ENCODE data around the gene TTC29.

Gene TTC29, protein sequence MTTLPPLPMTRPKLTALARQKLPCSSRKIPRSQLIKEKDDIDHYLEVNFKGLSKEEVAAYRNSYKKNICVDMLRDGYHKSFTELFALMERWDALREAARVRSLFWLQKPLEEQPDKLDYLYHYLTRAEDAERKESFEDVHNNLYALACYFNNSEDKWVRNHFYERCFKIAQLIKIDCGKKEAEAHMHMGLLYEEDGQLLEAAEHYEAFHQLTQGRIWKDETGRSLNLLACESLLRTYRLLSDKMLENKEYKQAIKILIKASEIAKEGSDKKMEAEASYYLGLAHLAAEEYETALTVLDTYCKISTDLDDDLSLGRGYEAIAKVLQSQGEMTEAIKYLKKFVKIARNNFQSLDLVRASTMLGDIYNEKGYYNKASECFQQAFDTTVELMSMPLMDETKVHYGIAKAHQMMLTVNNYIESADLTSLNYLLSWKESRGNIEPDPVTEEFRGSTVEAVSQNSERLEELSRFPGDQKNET

DNA sequence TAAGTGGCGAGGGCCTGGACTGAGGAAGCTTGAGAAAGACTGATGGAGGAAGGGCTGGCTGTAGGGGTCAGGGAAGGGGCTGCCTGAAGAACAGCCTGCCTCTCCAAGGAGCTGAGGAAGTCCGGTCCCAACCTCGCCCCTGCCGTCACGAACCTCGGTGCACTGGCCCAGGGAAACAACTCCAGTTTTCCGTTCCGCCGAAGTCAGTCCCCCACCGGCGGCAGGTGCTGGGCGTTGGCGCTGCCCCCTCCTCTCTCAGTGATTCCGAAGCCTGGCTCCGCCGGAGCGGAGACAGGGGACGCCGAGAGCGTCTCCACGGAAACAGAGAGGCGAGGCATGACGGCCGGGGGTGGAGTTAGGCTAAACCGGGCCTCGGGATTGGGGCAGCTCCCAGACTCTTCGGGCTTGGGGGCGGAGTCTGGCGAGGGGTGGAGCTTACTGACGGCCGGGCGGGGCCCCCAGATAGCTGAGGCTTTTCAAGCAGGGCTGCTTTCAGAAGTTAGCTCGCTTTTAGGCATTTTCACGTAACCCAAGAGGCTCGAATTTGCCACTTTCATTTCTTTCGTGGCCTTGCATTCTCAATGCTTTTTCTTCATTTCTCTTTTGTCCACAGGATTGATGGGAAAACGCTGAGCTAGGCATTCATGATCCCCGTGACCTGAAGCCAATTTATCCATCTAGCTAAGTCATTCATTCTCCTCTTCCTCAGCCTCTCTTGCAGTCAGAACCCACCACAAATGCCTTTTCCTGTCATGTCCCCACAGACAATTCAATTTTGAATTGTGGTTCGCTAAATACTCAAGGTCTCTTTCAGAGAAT lies at the start of gene TTC29:
Gene TTC29, minus strand, starts transcription at position 309 of the 819 bp plus-strand sequence. CDS start 5,969 bp downstream, outside the sequence.
- DNase-seq = peak; percentile 11

- DNase-seq = no peak
Observed at GRCh38 chr4:146981651-146982050, 36.0 kb upstream of the TTC29 start.

- no peak for DNase-seq
Observed at GRCh38 chr4:146978641-146979040, 33.0 kb upstream of the TTC29 start.

DNA sequence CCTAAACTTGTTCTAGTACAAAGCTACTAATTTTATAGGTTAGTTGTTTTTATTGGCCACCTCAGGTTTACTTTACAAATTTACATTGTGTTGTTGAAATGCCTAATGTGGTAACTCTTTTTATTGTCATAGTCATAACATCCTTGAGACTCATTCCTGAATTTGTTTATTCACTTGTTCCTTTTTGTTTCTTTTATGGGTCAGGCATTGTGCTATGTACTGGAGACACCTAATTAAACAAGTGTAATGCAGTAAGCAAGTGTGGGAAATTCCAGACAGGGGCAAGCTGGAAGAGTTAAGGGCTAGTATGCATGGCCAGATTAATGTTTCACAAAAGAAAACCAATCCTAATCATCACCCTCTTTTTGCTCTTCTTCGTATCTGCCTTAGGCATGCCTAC lies 30.5 kb upstream of the TTC29 start:
- DNase-seq = no peak

DNA sequence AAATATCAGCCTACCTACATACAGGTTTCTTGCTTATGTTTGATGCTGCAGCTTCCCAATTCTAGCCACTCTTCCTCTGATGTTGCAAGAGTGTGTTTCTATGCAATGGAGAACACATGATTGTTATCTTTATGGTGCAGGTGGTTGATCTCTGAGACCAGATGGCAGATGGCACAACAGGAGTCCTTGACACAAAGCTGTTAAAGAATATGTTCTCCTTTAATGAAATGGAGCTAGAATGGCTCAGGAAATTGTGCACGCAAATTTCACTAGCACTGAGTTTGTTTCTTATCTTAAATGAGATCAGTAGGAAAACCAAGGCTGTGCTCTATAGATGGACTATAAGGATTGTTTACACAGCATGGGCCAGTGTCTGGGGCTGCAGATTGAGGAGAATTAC lies 29.9 kb upstream of the TTC29 start:
- DNase-seq = no peak

DNA sequence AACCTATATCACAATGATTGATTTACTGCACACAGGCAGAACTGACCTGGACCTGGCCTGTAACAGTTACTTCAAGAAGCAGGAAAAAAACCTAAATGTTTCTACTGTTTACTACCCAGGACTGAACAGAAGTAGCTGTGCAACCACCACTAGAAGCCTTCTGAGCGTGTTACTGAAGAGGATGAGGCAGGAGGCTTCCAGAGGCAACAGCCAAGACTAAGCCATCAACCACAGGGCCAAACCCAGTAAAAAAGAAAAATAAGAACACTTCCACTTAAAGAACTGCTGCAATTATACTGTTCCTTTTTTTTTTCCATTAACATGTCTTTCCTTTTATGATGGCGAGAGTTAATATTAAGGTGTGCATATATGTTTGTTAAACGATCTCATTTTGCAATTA lies 29.4 kb upstream of the TTC29 start:
- no peak for DNase-seq

GRCh38 chr4:146972036-146972435 lies 26.4 kb upstream of the TTC29 start:
- DNase-seq = no peak

DNA sequence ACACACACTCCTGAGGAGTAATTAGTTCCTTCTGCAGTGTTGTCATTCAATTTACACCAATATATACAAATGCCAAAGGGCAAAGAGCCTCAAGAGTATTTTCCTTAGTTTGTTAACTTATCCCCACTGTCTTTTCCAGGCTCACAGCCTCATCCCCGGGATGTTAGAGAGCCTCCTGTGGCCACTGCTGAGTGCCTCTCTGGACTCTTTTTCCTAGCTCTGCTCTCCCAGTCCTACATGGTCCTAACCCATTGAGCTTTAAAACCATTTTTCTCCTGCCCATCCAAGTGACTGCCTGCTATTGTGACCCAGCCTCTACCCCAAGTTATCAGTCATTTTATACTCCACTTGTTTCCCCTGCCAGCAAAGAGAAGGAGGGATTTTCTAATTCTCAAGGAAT lies 23.5 kb upstream of the TTC29 start:
- no peak for DNase-seq

DNA sequence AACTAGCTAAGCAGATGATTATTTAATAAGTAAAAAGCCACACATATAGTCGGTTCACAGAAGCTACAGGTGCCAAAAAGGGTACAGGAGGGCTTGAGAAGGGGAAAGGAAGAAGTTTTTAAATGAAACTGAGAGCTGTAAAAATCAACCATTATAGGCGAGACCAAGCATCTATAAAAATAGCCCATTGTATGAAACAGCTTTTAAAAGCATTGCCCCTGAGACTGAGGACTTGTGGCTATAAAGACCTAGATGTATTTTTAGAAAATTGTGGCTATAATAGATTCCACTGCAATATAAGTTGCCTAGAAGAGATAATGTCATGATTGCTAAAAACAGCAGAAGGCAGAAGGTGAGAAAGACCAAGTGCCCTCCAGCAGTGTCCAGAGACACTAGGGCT lies 15.0 kb upstream of the TTC29 start:
- DNase-seq = no peak

DNA sequence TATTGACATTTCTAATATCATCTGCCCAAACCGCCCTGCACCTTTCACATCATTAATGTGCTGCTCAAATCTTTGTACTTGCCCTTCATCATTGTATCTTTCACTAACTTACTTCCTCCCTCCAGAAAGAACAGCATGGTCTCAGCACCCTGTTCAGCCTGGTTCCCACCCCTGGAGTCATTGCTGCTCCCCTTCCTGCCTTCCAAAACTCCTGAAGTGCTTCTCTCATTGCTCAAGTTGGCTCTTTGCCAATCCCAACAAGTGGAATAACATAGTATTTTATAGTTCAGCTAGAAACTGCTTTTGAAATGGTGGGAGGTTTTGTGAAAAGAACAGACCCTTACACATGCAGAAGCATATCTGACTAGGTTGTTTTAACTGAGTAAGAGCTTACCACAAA lies 14.0 kb upstream of the TTC29 start:
- DNase-seq = no peak

DNA sequence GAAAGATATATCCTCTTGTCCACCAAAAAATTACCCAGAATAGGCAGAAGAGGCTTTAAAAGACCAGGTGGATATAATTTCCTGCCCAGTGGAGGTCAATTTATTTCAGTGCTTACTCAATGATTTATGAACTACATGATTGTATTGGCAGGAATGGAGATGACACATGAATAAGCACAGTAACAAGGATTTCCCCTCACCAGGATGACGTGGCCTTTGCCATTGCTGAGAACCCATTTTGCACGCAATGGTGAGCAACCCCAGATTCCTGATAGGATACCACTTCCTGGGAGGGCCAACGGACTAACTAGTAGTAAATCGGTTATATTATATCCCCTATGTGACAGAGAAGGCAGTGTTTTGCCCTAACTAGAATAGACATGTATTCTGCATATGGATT lies 11.6 kb upstream of the TTC29 start:
- no peak for DNase-seq

DNA sequence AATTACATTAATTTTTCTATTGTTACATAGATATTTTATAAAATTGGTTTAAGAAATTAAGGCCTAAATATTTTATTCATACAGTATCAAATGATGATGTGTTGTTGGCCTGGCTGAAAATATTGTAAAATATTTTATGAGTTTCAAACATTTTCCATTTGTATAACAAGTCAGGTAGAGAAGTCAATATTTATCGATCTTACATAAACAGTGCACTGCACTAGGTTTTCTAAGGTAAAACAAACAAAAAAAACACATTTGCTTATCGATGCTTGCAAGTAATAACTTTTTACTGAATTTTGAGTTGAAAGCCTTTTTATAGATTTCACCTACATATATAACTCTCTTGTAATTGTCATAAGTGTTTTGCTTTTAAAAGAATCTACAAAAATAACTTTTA lies 7.2 kb upstream of the TTC29 start:
- DNase-seq = no peak

- no peak for DNase-seq
Observed at GRCh38 chr4:146949559-146949958, 3.9 kb upstream of the TTC29 start.

DNA sequence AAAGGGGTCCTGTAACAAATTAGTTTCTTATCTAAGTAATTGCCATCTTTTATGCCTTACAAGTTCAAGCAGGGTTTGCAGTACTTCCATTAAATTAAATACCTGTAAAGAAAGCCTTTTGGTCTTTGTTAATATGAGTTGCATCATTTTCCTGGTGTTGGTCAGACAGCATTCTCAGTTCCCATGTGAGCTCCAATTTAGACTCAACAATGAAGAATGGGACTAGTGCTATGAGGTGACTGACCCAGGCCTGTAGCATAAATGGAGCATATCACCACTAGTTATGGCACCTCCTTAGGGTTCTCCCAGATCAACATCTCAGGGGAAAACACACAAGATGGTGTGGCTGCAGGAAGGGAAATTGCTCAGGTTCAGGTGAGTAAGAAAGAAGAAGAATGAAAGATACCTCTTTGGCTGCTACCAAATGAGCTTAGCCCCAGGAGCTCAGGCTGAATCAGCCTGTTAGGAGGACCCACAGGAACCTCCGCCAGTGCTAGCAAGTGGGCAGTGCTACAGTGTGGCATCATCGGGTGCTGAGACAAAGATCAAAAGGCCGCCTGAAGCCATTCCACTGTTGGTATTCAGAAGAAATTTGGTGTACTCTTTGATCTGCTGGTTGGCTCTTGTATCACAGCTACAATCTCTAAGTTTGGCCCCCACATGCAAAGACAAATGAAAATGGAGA lies 1.8 kb downstream of the TTC29 start:
- no peak for DNase-seq

DNA sequence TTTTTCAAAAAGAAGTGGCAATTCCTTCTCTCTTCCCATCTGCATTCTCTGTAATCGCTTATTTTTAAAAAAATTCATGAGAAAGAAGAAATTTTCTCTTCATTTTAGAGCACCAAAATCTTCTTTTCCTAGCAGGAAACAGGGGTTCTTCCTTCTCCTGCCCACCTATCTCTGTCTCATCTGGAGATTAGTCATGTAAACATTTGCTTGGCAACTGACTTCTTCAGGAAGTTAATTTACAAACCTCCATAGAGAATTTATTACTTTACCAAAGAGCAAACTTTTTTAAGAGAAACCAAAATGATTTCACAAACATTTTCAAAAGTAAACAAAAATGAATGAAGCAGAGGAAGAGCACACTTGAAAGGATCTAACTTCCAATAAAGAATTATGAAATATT lies 13.5 kb downstream of the TTC29 start:
- DNase-seq = no peak

DNA sequence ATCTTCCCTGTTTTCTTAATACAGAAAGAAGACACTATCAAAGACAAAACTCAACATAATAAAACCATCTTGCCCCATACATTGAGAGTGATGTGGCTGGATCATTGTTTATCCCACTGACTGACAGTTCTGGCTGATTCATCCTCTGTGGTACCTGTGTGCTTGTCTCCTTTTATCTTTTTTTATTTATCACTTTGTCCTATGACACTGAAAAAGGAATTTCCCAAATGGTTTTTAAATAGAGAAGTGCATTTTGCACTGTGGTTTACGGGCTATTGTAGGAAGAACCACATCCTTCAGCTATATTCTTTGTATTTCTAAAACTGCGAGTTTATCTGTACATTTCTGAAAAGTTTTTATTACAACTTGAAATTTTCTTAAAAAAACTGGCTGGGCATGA lies 15.0 kb downstream of the TTC29 start:
- no peak for DNase-seq

DNA sequence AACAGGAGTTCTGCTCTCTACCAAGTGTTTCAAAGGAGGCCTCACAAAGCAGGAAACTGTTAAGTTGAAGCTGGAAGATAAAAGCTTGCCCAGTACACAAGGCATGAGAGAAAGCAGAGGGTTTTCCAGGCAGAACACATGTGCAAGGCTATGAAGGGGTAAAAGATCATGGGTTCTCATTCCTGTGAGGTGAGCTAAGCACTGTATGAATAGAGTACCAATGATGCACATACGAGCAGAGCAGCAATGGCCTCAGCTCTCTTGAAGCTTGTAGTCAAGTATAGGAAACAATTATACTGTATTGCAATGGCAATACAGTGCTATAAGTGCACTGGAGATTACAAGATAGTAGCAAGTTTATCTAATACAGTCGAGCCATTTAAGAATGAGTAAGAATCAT lies 18.0 kb downstream of the TTC29 start:
- DNase-seq = no peak

DNA sequence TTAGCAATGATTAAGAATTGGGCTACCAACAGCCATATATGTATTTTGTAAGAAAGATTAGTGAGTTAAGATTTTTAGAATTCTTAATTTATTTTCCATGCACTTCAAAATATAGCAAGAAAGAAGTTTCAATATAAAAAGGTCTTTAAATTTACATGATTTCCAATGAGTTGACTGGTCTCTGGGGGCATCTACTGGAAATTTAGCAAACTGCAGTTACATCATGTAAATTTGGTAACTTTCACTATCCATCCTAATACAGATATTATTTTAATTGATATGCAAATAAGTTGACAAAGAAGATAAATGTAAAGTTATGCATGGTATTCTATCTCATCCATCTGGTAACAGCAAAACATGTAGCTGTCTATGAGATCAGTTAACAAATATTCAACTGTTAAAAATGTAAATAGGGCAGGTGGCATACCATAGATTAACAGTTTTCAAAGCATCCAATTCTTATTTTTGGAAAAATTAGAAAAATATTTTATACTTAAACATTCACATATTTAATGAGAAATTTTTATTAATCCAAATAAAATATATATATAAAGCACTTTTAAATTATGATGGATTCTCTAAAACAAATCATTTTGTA lies 29.1 kb downstream of the TTC29 start:
- DNase-seq = no peak

- no peak for DNase-seq
Observed at GRCh38 chr4:146915132-146915531, 30.5 kb downstream of the TTC29 start.

DNA sequence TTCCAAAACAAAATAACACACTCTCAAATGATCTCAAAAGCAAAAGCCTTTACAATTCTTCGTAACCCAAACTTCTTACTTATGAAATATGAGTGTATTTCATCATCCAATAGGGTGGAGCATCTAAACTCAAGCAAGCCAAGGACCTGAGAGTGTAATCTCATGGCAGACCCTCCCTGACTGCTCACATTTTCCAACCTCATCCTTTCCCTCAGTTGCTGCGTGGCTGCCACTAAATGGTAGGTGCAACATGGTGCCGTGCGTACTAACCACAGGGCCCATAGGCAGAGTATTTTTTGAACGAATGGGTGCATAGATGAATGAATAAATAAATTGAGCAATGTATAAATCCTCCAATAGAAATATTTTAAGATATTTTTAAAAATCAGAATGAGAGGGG lies 45.4 kb downstream of the TTC29 start:
- no peak for DNase-seq

GRCh38 chr4:146890301-146890700 lies 55.4 kb downstream of the TTC29 start:
- no peak for DNase-seq

GRCh38 chr4:146883070-146883469 lies 62.6 kb downstream of the TTC29 start:
- no peak for DNase-seq

DNA sequence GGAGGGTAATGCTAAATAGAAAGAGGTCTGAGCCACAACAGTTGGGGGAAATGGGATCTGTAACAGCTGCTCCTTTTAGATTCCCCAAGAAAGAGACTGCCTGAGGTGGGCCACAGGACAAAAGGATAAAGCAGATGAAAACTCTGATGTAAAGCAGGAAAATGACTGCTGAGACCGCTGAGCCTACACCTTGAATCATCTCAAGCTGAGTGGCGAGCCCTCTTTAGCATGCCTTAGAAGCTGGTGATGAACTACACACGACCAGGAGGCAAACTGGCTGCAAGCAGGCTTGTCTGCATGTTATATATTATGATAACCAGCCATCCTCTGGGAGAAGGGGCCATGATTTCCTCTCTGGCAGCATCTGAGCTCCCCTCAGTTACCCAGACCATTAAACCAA lies 88.4 kb downstream of the TTC29 start:
- no peak for DNase-seq

Measured in DMS79 treated with DMSO at 0.1 percent for 48 hours (cell line).